ENCODE results near the gene NDUFAB1.
"Not testable (repeated sequence)": the region's sequence is repeated elsewhere in the genome, so short reads cannot be mapped to it uniquely, and the experiment has no call there.

Gene NDUFAB1

GRCh38 chr16:23587726-23588125, 8.4 kb downstream of the NDUFAB1 start:
- intact Hi-C loops (cut with DNase I): no loop called here
- DNase-seq: no peak

GRCh38 chr16:23584186-23585076, 11.7 kb downstream of the NDUFAB1 start:
- intact Hi-C loops (cut with DNase I): no loop called here
- no peak for DNase-seq

GRCh38 chr16:23583271-23583670, 12.8 kb downstream of the NDUFAB1 start:
- intact Hi-C loops (cut with DNase I); DNase-seq: not testable (repeated sequence)

GRCh38 chr16:23581764-23582163, 14.4 kb downstream of the NDUFAB1 start:
- intact Hi-C loops (cut with DNase I): no loop called here
- no peak for DNase-seq

- intact Hi-C loops (cut with DNase I): no loop called here
- DNase-seq: no peak
Measured at GRCh38 chr16:23580391-23580790, 15.7 kb downstream of the NDUFAB1 start.

- intact Hi-C loops (cut with DNase I): no loop called here
Measured at GRCh38 chr16:23579371-23579770, 16.7 kb downstream of the NDUFAB1 start.

GRCh38 chr16:23578101-23578830, 17.9 kb downstream of the NDUFAB1 start:
- DNase-seq: no peak

More at GRCh38 chr16:23579371-23579770, 16.7 kb downstream of the NDUFAB1 start:
- DNase-seq: no peak

GRCh38 chr16:23577493-23577892, 18.6 kb downstream of the NDUFAB1 start:
- DNase-seq: no peak
- intact Hi-C loops (cut with DNase I): no loop called here

More at GRCh38 chr16:23578101-23578830, 17.9 kb downstream of the NDUFAB1 start:
- intact Hi-C loops (cut with DNase I): no loop called here

GRCh38 chr16:23575834-23576233, 20.3 kb downstream of the NDUFAB1 start:
- intact Hi-C loops (cut with DNase I): no loop called here

GRCh38 chr16:23573817-23574216, 22.3 kb downstream of the NDUFAB1 start:
- no peak for DNase-seq
- intact Hi-C loops (cut with DNase I): no loop called here

More at GRCh38 chr16:23575834-23576233, 20.3 kb downstream of the NDUFAB1 start:
- no peak for DNase-seq

GRCh38 chr16:23572394-23572793, 23.7 kb downstream of the NDUFAB1 start:
- DNase-seq: no peak
- intact Hi-C loops (cut with DNase I): no loop called here

- intact Hi-C loops (cut with DNase I): no loop called here
- no peak for DNase-seq
Measured at GRCh38 chr16:23571895-23572294, 24.2 kb downstream of the NDUFAB1 start.

GRCh38 chr16:23570992-23571632, 25.0 kb downstream of the NDUFAB1 start:
- intact Hi-C loops (cut with DNase I): no loop called here

GRCh38 chr16:23567602-23568001, 28.5 kb downstream of the NDUFAB1 start:
- intact Hi-C loops (cut with DNase I): no loop called here
- no peak for DNase-seq

More at GRCh38 chr16:23570992-23571632, 25.0 kb downstream of the NDUFAB1 start:
- DNase-seq: peak in 1 of 10 donors; percentile 8

- no peak for DNase-seq
- intact Hi-C loops (cut with DNase I): no loop called here
Measured at GRCh38 chr16:23566724-23567123, 29.4 kb downstream of the NDUFAB1 start.

- intact Hi-C loops (cut with DNase I): no loop called here
- no peak for DNase-seq
Measured at GRCh38 chr16:23564575-23565363, 31.3 kb downstream of the NDUFAB1 start.

- intact Hi-C loops (cut with DNase I): no loop called here
- no peak for DNase-seq
Measured at GRCh38 chr16:23563186-23563585, 32.9 kb downstream of the NDUFAB1 start.

GRCh38 chr16:23562505-23562904, 33.6 kb downstream of the NDUFAB1 start:
- intact Hi-C loops (cut with DNase I): no loop called here
- DNase-seq: no peak

GRCh38 chr16:23561586-23561985, 34.5 kb downstream of the NDUFAB1 start:
- intact Hi-C loops (cut with DNase I): no loop called here
- no peak for DNase-seq

Measured in posterior cingulate gyrus (tissue), 11 donors.